KOPT-K1 (cell line): ENCODE measurements around the gene EIF3F.
"Not testable (repeated sequence)": the region's sequence is repeated elsewhere in the genome, so short reads cannot be mapped to it uniquely, and the experiment has no call there.

Source experiments
- H3K27ac ChIP-seq: fragments of 200-600 bp; sonication (generic); 2 replicates; pipeline ENCODE4 v1.5.1; 2016; ENCODE audit warnings: antibody characterized with exemption, mild to moderate bottlenecking, low read depth, low read length; ENCODE audit not compliant: poor library complexity, severe bottlenecking
- H3K36me3 ChIP-seq: fragments of 200-600 bp; sonication (generic); 2 replicates; pipeline ENCODE4 v1.5.1; 2017; ENCODE audit warnings: antibody characterized with exemption, mild to moderate bottlenecking, low read length, moderate library complexity; ENCODE audit not compliant: insufficient read depth
- H3K9me3 ChIP-seq: fragments of 200-600 bp; sonication (generic); 2 replicates; pipeline ENCODE4 v1.5.1; 2017; ENCODE audit warnings: antibody characterized with exemption, low read length, mild to moderate bottlenecking; ENCODE audit not compliant: insufficient read depth, poor library complexity, severe bottlenecking

EIF3F gene

GRCh38 chr11:7974668-7975067 is 12.5 kb upstream of the EIF3F start:
- no peak overlapping the region for H3K27ac ChIP-seq
- no peaks in the 10 kb centered on the region for H3K36me3 ChIP-seq
- H3K9me3 ChIP-seq, result no peaks in the 10 kb centered on the region

GRCh38 chr11:7977232-7977917 is 9.8 kb upstream of the EIF3F start:
- H3K27ac ChIP-seq, result no peak overlapping the region
- no peaks in the 10 kb centered on the region for H3K36me3 ChIP-seq

DNA sequence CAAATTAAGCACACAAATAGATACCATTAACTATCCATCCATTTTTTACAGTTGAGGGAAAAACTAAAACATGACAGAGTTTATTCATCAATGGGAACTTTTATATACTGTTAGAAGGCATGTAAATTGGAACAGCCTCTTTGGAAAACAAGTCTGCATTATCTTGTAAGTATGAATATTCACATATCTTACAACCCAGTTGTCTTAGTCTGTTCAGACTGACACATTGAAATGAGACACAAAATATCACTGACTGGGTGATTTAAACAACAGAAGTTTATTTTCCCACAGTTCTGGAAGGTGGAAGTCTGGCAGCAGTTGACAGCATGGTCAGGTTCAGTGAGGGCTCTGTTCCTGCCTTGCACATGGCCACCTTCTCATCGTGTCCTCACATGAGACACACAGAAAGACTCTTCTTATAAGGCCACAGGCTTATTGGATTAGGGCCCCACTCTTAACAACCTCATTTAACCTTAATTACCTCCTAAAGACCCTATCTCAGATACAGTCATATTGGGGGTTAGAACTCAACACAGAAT is 5.4 kb upstream of the EIF3F start:
- H3K27ac ChIP-seq, result no peak overlapping the region
- no peaks in the 10 kb centered on the region for H3K9me3 ChIP-seq
- no peaks in the 10 kb centered on the region for H3K36me3 ChIP-seq

More at GRCh38 chr11:7977232-7977917, 9.8 kb upstream of the EIF3F start:
- H3K9me3 ChIP-seq, result no peaks in the 10 kb centered on the region

GRCh38 chr11:7982582-7983119 is 4.5 kb upstream of the EIF3F start:
- H3K36me3 ChIP-seq, result no peaks in the 10 kb centered on the region
- no peaks in the 10 kb centered on the region for H3K9me3 ChIP-seq
- no peak overlapping the region for H3K27ac ChIP-seq

DNA sequence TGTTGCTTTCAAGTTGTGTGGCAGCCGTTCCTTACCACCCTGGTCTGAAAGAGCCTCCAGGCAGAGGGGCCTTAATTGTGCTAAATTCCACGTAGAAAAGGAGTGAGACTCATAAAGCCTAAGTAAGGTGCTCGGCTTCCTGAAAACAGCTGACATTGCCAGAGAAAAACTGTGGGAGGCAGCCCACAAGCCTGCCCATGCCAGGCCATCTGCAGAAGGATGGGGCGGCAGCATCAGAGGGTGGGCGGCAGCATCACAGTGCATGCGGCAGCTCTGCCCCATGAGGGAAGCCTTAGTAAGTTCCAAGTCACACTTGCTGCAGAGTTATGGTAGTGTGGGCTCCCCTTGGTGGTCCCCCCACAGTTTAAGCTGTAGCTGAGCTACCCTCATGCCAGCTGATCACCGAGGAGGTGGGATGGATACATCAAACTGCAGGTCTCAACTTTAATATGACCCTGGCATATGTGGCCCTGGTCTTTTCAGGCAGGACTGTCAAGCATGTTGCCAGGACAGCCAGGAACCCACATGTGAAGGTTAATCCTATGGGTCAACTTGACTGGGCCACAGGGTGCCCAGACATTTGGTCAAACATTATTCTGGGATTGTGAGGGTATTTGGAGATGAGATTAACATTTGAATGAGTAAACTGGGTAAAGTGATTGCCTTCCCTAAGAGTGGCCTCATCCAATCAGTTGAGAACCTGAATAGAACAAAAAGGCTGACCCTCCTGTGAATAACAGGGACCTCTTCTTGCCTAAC is 3.1 kb upstream of the EIF3F start:
- Histone ChIP-seq H3K27ac (no peak overlapping the region), H3K9me3 (no peaks in the 10 kb centered on the region), H3K36me3 (peaks cover 6% of the 10 kb centered on the region)

- peak overlapping the region; percentile 53 for H3K27ac ChIP-seq
- peaks cover 40% of the 10 kb centered on the region for H3K36me3 ChIP-seq
- not testable (repeated sequence) for H3K9me3 ChIP-seq
These were observed 385 bp downstream of the EIF3F start for GRCh38 chr11:7987560-7987883.

- Histone ChIP-seq H3K36me3 (peaks cover 98% of the 10 kb centered on the region), H3K27ac (no peak overlapping the region)
These were observed 7.6 kb downstream of the EIF3F start for GRCh38 chr11:7994581-7995278.

DNA sequence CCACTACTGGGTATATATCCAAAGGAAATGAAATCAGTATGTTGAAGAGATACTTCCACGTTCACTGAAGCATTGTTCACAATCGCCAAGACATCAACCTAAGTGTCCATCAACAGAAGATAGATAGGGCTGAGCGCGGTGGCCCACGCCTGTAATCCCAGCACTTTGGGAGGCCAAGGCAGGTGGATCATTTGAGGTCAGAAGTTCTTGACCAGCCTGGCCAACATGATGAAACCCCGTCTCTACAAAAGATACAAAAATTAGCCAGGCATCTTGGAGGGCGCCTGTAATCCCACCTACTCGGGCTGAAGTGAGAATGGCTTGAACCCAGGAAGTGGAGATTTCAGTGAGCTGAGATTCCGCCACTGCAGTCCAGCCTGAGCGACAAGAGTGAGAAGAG is 12.7 kb downstream of the EIF3F start:
- no peak overlapping the region for H3K27ac ChIP-seq
- H3K36me3 ChIP-seq, result peaks cover 61% of the 10 kb centered on the region
- H3K9me3 ChIP-seq, result no peaks in the 10 kb centered on the region

More at GRCh38 chr11:7994581-7995278, 7.6 kb downstream of the EIF3F start:
- no peaks in the 10 kb centered on the region for H3K9me3 ChIP-seq

DNA sequence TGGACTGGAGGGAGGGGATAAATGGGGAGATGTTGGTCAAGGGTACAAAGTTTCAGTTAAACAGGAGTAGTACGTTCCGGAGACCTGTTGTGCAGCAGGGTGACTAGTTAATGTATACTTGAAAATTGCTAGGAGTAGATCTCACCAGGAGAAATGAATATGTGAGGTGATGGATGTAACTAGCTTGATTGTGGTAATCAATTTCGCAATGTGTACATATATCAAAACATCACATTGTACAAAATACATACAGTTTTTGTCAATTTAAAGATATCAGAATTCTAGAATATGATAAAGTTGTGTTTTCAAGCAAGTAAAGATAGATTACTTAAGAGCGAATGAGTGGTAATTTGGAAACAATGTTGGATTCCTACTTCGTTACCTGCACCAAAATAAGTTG is 13.3 kb downstream of the EIF3F start:
- Histone ChIP-seq H3K36me3 (peaks cover 55% of the 10 kb centered on the region), H3K27ac (no peak overlapping the region), H3K9me3 (no peaks in the 10 kb centered on the region)

- Histone ChIP-seq H3K27ac (no peak overlapping the region), H3K36me3 (peaks cover 32% of the 10 kb centered on the region)
These were observed 15.5 kb downstream of the EIF3F start for GRCh38 chr11:8002676-8003075.

GRCh38 chr11:8003187-8003586 is 16.1 kb downstream of the EIF3F start:
- peaks cover 27% of the 10 kb centered on the region for H3K36me3 ChIP-seq
- no peak overlapping the region for H3K27ac ChIP-seq
- H3K9me3 ChIP-seq, result no peaks in the 10 kb centered on the region

More at GRCh38 chr11:8002676-8003075, 15.5 kb downstream of the EIF3F start:
- H3K9me3 ChIP-seq, result no peaks in the 10 kb centered on the region

- no peaks in the 10 kb centered on the region for H3K9me3 ChIP-seq
- peaks cover 18% of the 10 kb centered on the region for H3K36me3 ChIP-seq
- H3K27ac ChIP-seq, result no peak overlapping the region
These were observed 16.9 kb downstream of the EIF3F start for GRCh38 chr11:8004008-8004407.

- Histone ChIP-seq H3K36me3 (0 out of 2 replicates have a peak, but pooled peaks cover 4% of the 10 kb centered on the region), H3K9me3 (no peaks in the 10 kb centered on the region), H3K27ac (no peak overlapping the region)
These were observed 18.4 kb downstream of the EIF3F start for GRCh38 chr11:8005556-8005955.

- H3K36me3 ChIP-seq, result no peaks in the 10 kb centered on the region
- H3K27ac ChIP-seq, result no peak overlapping the region
- H3K9me3 ChIP-seq, result no peaks in the 10 kb centered on the region
These were observed 19.3 kb downstream of the EIF3F start for GRCh38 chr11:8006349-8006977.
